Inflammatory macrophage (primary cell): ENCODE measurements around the gene OR10P1.
"Not testable (repeated sequence)": the region's sequence is repeated elsewhere in the genome, so short reads cannot be mapped to it uniquely, and the experiment has no call there.

Experiments used
- DNase-seq, 2 donors: peaks; one replicate each; pipeline ENCODE4 v3.0.0-alpha.2; 2020 to 2022
- total RNA-seq, 18 experiments: gene quantifications; one replicate each; lab custom pipeline; 2026; ENCODE audit warnings: mixed read lengths in 6 of 18, inconsistent platforms in 2 of 18; lab: John Stamatoyannopoulos, UW

The OR10P1 gene
- 0 to 0.26 (median 0.04) reads per million in 18 experiments for total RNA-seq

GRCh38 chr12:55636853-55637252, at the start of gene OR10P1:
Gene OR10P1, plus strand, starts transcription at chr12:55636892. Its CDS starts 0 bp downstream, at chr12:55636892.
- peak in 1 of 2 donors; percentile 20 for DNase-seq

DNA sequence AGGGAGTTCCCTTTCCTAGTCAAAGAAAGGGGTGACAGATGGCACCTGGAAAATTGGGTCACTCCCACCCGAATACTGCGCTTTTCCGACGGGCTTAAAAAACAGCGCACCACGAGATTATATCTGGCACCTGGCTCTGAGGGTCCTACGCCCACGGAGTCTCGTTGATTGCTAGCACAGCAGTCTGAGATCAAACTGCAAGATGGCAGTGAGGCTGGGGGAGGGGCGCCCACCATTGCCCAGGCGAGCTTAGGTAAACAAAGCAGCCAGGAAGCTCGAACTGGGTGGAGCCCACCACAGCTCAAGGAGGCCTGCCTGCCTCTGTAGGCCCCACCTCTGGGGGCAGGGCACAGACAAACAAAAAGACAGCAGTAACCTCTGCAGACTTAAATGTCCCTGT, 46.5 kb upstream of the OR10P1 start:
- not testable (repeated sequence) for DNase-seq

GRCh38 chr12:55607821-55608594, 28.7 kb upstream of the OR10P1 start:
- DNase-seq, result no peak

DNA sequence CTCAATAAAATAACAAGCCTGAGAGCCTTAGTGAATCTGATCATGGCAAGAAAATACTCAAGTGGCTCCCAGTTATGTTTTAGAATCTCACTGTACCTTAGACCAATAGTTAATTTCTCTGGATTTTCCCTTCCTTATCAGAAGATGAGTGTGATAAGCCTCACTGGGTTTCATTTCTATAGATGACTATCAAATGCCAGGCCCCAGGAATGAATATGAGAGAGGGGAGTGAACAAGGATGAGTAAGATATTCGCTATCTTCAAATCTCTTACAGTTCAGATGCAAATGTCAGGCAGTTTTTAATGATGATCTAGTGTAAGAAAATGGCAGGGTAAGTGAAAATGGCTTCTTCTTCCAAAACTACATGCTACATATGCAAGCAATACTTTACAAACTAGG, 26.1 kb upstream of the OR10P1 start:
- no peak for DNase-seq

DNA sequence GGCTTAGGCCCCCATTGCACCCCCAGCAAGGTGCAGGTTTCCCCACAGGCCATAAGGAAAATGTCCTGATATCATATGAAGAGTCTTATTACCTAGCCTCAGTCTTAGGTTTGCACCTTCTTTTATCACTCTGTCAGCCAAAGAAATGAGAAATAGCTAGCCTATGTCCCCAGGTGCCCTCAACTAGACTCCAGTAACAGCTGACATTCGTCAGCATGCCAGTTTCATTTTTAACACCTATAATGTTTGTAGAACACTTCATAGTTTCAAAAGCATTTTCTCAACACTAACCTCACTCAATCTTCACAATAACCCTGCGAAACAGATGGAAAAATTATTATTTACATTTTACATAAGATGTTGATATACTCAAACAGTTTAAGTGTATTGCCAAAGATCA, 24.0 kb upstream of the OR10P1 start:
- DNase-seq, result no peak

GRCh38 chr12:55614764-55615163, 21.9 kb upstream of the OR10P1 start:
- DNase-seq, result no peak

GRCh38 chr12:55619354-55620138, 17.1 kb upstream of the OR10P1 start:
- DNase-seq, result peak; percentile 89 to 98

DNA sequence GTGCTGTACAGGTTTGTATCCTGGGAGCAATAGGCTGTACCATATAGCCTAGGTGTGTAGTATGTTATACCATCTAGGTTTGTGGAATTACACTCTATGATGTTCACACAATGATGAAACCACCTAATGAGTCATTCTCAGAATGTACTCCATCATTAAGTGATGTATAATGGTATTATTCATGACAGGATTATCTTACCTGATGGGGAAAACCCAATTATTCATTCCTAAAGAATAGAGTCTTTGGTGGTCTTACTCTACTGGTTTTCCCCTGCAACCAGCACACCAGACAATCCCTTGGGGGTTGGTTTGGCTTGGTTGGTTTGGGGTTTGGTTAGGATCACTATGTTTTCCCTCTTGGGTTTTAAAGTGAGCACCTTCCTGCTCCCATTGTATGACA, 12.6 kb upstream of the OR10P1 start:
- DNase-seq, result no peak

DNA sequence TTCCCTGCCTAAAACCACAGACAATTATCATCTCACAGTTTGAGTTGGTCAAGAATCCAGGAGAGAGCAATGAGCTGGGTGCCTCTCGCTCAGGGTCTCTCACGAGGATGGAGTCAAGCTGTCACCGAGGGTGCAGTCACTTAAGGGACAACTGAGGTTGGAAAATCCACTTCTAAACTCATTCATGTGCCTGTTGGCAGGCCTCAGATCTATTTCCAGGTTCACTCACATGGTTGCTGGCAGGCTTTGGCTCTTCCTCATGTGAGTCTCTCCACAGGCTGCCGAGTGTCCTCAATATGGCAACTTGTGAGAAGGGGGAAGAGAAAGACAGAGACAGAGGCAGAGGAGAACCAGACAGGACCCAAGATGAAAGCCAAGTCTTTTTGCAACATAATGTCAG, 10.5 kb upstream of the OR10P1 start:
- DNase-seq, result no peak

DNA sequence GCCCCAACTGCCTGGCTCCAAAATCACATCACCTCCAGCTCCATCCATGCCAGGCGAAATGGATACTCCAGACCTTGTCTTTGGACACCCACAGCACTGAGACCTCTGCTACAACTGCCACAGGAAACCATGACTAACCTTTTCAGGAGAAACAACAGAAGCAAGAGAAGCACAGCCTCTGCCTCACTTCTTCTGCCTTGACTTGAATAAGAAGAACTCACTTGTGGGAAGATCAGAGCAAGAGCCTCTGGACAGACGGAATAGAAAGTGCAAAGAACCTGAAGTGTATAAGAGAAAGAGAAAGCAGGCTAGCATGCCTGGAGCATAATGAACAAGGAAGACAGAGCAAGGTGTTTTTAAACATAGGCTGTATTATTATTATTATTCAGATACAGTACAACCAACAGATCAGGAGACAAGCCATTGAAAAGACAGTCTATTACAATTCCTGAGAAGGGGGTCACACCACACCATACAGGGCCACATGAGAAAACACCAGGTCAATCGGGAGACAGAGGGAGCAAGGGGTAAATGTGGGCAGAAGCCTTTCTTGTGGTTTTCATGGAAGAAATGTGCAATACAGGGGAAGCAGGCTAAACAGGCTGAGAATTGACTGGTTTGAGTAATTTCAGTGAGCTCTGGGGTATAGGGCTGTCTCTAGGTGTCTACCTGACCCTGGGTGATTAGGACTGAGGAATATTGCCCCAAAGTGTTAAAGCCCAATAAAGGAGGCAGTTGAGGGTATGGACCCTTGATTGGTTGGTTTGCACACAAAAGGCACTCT, 7.4 kb upstream of the OR10P1 start:
- peak; percentile 12 to 35 for DNase-seq

- no peak for DNase-seq
Measured at GRCh38 chr12:55631056-55631455, 5.6 kb upstream of the OR10P1 start.

DNA sequence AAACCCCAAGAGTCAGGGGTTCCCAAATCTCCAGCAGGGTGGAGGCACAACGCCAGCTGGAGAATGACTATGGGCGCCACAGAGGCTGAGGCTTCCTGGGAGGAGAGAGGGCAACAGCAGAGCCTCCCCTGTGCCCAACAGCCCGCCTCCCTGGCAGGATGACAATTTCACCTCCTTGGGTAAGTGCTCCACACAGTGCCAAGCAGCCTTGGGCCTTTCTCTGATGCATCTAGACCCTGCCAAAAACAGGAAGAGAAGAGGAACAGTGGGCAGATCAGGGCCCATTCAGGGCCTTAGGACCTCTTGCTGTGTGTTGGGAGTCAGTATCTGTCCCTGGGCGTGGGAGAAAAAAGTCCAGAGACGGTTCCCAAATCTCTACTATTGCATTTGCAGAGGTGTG, 5.0 kb upstream of the OR10P1 start:
- DNase-seq, result peak; percentile 47

- DNase-seq, result peak; percentile 73
Measured at GRCh38 chr12:55633151-55633550, 3.5 kb upstream of the OR10P1 start.

GRCh38 chr12:55636116-55636655, 506 bp upstream of the OR10P1 start:
- DNase-seq, result no peak

DNA sequence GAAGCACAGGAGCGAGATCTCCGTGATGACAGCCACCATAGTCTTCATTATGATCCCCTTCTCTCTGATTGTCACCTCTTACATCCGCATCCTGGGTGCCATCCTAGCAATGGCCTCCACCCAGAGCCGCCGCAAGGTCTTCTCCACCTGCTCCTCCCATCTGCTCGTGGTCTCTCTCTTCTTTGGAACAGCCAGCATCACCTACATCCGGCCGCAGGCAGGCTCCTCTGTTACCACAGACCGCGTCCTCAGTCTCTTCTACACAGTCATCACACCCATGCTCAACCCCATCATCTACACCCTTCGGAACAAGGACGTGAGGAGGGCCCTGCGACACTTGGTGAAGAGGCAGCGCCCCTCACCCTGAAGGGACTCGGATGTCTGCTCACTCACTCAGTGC, 775 bp downstream of the OR10P1 start:
- DNase-seq, result no peak

- DNase-seq, result no peak
Measured at GRCh38 chr12:55641595-55641994, 4.9 kb downstream of the OR10P1 start.

- peak; percentile 83 to 93 for DNase-seq
Measured at GRCh38 chr12:55642267-55642666, 5.6 kb downstream of the OR10P1 start.

DNA sequence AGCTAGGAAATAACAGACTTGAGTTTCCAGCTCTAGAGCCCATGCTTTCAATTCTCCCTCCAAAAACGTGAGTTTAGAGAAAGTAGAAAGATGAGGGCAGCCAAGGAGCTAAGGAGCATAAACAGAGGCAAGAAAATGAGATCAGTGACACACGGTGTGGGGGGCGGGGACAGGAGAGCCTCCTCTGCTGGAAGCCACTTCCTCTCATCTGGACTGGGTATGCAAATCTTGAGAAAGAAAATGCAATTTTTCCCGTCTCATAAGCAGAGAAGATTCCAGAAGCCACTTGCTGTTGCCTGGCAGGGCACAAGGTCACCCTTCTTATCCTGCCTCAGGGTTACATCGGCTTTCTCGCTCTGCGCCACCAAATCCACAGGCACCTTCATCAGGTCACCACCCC, 6.0 kb downstream of the OR10P1 start:
- peak; percentile 48 to 54 for DNase-seq

GRCh38 chr12:55644591-55644990, 7.9 kb downstream of the OR10P1 start:
- DNase-seq, result no peak

GRCh38 chr12:55647027-55647426, 10.3 kb downstream of the OR10P1 start:
- no peak for DNase-seq

- peak; percentile 88 to 92 for DNase-seq
Measured at GRCh38 chr12:55650620-55651298, 14.1 kb downstream of the OR10P1 start.

GRCh38 chr12:55651299-55651683, 14.6 kb downstream of the OR10P1 start:
- DNase-seq, result no peak
